ENCODE results near the gene FAM120A.

FAM120A gene

GRCh38 chr9:93452710-93453046 is 1.2 kb downstream of the FAM120A start:
- Histone ChIP-seq H3K4me2 (peak overlapping the region; percentile 86), H3K9ac (peak overlapping the region; percentile 82), H3K4me1 (ENCODE audit: low read depth, poor library complexity, severe bottlenecking) (peaks cover 53% of the 10 kb centered on the region), H3K27ac (peak overlapping the region; percentile 75), H4K20me1 (ENCODE audit: insufficient read depth) (peaks cover 30% of the 10 kb centered on the region; the same call in 1 of the 2 replicates), H3K27me3 (ENCODE audit: insufficient read depth, low read depth) (no peaks in the 10 kb centered on the region), H3K36me3 (ENCODE audit: insufficient read depth) (no peaks in the 10 kb centered on the region; the same call in 1 of the 2 replicates), H2AFZ (ENCODE audit: low read depth) (no peak overlapping the region), H3K79me2 (ENCODE audit: insufficient read depth, low read depth) (peaks cover 79% of the 10 kb centered on the region), H3K4me3 (IDR thresholded peaks at IDR 0.05; ENCODE audit: insufficient read depth, low read depth, low read length) (no peak overlapping the region)
- no peak for TF ChIP-seq CTCF (conservative IDR thresholded peaks at IDR 0.05; ENCODE audit: low read depth, low read length)

GRCh38 chr9:93453047-93453914 is 1.8 kb downstream of the FAM120A start, which contains the start of gene FAM120AOS:
FAM120AOS (minus strand) TSS chr9:93453581; CDS start chr9:93452709, 872 bp downstream.
- Histone ChIP-seq H3K79me2 (ENCODE audit: insufficient read depth, low read depth) (peaks cover 85% of the 10 kb centered on the region), H3K27ac (peak within 1 kb of the TSS; percentile 75), H3K4me2 (peak within 1 kb of the TSS; percentile 86), H4K20me1 (ENCODE audit: insufficient read depth) (peaks cover 30% of the 10 kb centered on the region; the same call in 1 of the 2 replicates), H3K36me3 (ENCODE audit: insufficient read depth) (no peaks in the 10 kb centered on the region; the same call in 1 of the 2 replicates), H2AFZ (ENCODE audit: low read depth) (peak within 1 kb of the TSS; percentile 61; the same call in 1 of the 2 replicates), H3K4me3 (IDR thresholded peaks at IDR 0.05; ENCODE audit: insufficient read depth, low read depth, low read length) (no peak within 1 kb of the TSS), H3K4me1 (ENCODE audit: low read depth, poor library complexity, severe bottlenecking) (peaks cover 47% of the 10 kb centered on the region), H3K9ac (peak within 1 kb of the TSS; percentile 82), H3K27me3 (ENCODE audit: insufficient read depth, low read depth) (no peaks in the 10 kb centered on the region)
- no peak for TF ChIP-seq CTCF (conservative IDR thresholded peaks at IDR 0.05; ENCODE audit: low read depth, low read length)

GRCh38 chr9:93456022-93456421 is 4.5 kb downstream of the FAM120A start:
- H3K4me2 ChIP-seq, result no peak overlapping the region
- H3K4me1 ChIP-seq (ENCODE audit: low read depth, poor library complexity, severe bottlenecking), result peaks cover 40% of the 10 kb centered on the region
- no peak overlapping the region for H3K4me3 ChIP-seq (IDR thresholded peaks at IDR 0.05; ENCODE audit: insufficient read depth, low read depth, low read length)
- TF ChIP-seq CTCF (conservative IDR thresholded peaks at IDR 0.05; ENCODE audit: low read depth, low read length), result no peak
- H3K27me3 ChIP-seq (ENCODE audit: insufficient read depth, low read depth), result no peaks in the 10 kb centered on the region
- no peak overlapping the region for H3K27ac ChIP-seq
- H3K36me3 ChIP-seq (ENCODE audit: insufficient read depth), result no peaks in the 10 kb centered on the region
- peaks cover 50% of the 10 kb centered on the region for H4K20me1 ChIP-seq (ENCODE audit: insufficient read depth)
- peaks cover 92% of the 10 kb centered on the region for H3K79me2 ChIP-seq (ENCODE audit: insufficient read depth, low read depth)
- H2AFZ ChIP-seq (ENCODE audit: low read depth), result no peak overlapping the region
- no peak overlapping the region for H3K9ac ChIP-seq

- Histone ChIP-seq H3K4me2 (no peak overlapping the region), H2AFZ (ENCODE audit: low read depth) (no peak overlapping the region), H3K27me3 (ENCODE audit: insufficient read depth, low read depth) (no peaks in the 10 kb centered on the region), H4K20me1 (ENCODE audit: insufficient read depth) (peaks cover 50% of the 10 kb centered on the region), H3K9ac (no peak overlapping the region), H3K27ac (no peak overlapping the region), H3K4me3 (IDR thresholded peaks at IDR 0.05; ENCODE audit: insufficient read depth, low read depth, low read length) (no peak overlapping the region), H3K79me2 (ENCODE audit: insufficient read depth, low read depth) (peaks cover 96% of the 10 kb centered on the region), H3K4me1 (ENCODE audit: low read depth, poor library complexity, severe bottlenecking) (peaks cover 45% of the 10 kb centered on the region), H3K36me3 (ENCODE audit: insufficient read depth) (no peaks in the 10 kb centered on the region)
- TF ChIP-seq CTCF (conservative IDR thresholded peaks at IDR 0.05; ENCODE audit: low read depth, low read length), result no peak
These were observed 5.0 kb downstream of the FAM120A start for GRCh38 chr9:93456504-93456903.

All from KMS-11 (cell line).